ENCODE data around the gene ACTR10.

The ACTR10 gene

GRCh38 chr14:58280954-58281787 lies 81.2 kb downstream of the ACTR10 start:
- no peak overlapping the region for H3K4me3 ChIP-seq (ENCODE audit: low read length)
- peak; percentile 89 for DNase-seq (ENCODE audit: low read depth)
- TF ChIP-seq CTCF (IDR thresholded peaks at IDR 0.05; ENCODE audit: insufficient read depth, low read depth, low read length, missing control alignments) = no peak

GRCh38 chr14:58281969-58282368 lies 82.0 kb downstream of the ACTR10 start:
- no peak for DNase-seq (ENCODE audit: low read depth)
- H3K4me3 ChIP-seq (ENCODE audit: low read length) = no peak overlapping the region

GRCh38 chr14:58282925-58283593 lies 83.1 kb downstream of the ACTR10 start:
- TF ChIP-seq CTCF (IDR thresholded peaks at IDR 0.05; ENCODE audit: insufficient read depth, low read depth, low read length, missing control alignments) = no peak
- H3K4me3 ChIP-seq (ENCODE audit: low read length) = no peak overlapping the region
- no peak for DNase-seq (ENCODE audit: low read depth)

More at GRCh38 chr14:58281969-58282368, 82.0 kb downstream of the ACTR10 start:
- TF ChIP-seq CTCF (IDR thresholded peaks at IDR 0.05; ENCODE audit: insufficient read depth, low read depth, low read length, missing control alignments) = no peak

- no peak for TF ChIP-seq CTCF (IDR thresholded peaks at IDR 0.05; ENCODE audit: insufficient read depth, low read depth, low read length, missing control alignments)
- no peak for DNase-seq (ENCODE audit: low read depth)
- no peak overlapping the region for H3K4me3 ChIP-seq (ENCODE audit: low read length)
Measured at GRCh38 chr14:58283730-58284129, 83.8 kb downstream of the ACTR10 start.

- no peak overlapping the region for H3K4me3 ChIP-seq (ENCODE audit: low read length)
- no peak for DNase-seq (ENCODE audit: low read depth)
- TF ChIP-seq CTCF (IDR thresholded peaks at IDR 0.05; ENCODE audit: insufficient read depth, low read depth, low read length, missing control alignments) = no peak
Measured at GRCh38 chr14:58285132-58285531, 85.2 kb downstream of the ACTR10 start.
